ENCODE results near the gene HYI.

Gene HYI

GRCh38 chr1:43443197-43443946 is 10.4 kb downstream of the HYI start:
- H2AFZ ChIP-seq (ENCODE audit: low read depth, low read length, severe bottlenecking): no peak overlapping the region
- H3K79me2 ChIP-seq (ENCODE audit: insufficient read depth, low read length): no peaks in the 10 kb centered on the region
- H3K9ac ChIP-seq (ENCODE audit: low read length): no peak overlapping the region
- no peak overlapping the region for H3K4me2 ChIP-seq (ENCODE audit: low read depth, low read length, poor library complexity, severe bottlenecking)
- H4K20me1 ChIP-seq (ENCODE audit: low read depth, low read length): no peaks in the 10 kb centered on the region
- H3K4me3 ChIP-seq (ENCODE audit: insufficient read depth, low read length, poor library complexity, severe bottlenecking): no peak overlapping the region
- H3K36me3 ChIP-seq (ENCODE audit: low read length): no peaks in the 10 kb centered on the region
- TF ChIP-seq CTCF (IDR thresholded peaks at IDR 0.05; ENCODE audit: insufficient read depth, low read length, poor library complexity, severe bottlenecking): no peak
- TF ChIP-seq EZH2phosphoT487 (conservative IDR thresholded peaks at IDR 0.05; ENCODE audit: low read length): no peak
- H3F3A ChIP-seq (ENCODE audit: insufficient read depth): no peaks in the 10 kb centered on the region
- H3K27me3 ChIP-seq (ENCODE audit: low read length): no peaks in the 10 kb centered on the region
- no peaks in the 10 kb centered on the region for H3K9me2 ChIP-seq (replicated peaks; ENCODE audit: insufficient read depth, low read length)
- H3K9me3 ChIP-seq (ENCODE audit: insufficient read depth, low read length): no peaks in the 10 kb centered on the region
- no peak overlapping the region for H3K27ac ChIP-seq (ENCODE audit: low read depth, low read length)

- TF ChIP-seq CTCF (IDR thresholded peaks at IDR 0.05; ENCODE audit: insufficient read depth, low read length, poor library complexity, severe bottlenecking) (no peak), EZH2phosphoT487 (conservative IDR thresholded peaks at IDR 0.05; ENCODE audit: low read length) (no peak)
- H3K36me3 ChIP-seq (ENCODE audit: low read length): no peaks in the 10 kb centered on the region
- no peak overlapping the region for H3K27ac ChIP-seq (ENCODE audit: low read depth, low read length)
- H3K27me3 ChIP-seq (ENCODE audit: low read length): no peaks in the 10 kb centered on the region
- H3K9me3 ChIP-seq (ENCODE audit: insufficient read depth, low read length): no peaks in the 10 kb centered on the region
- H3F3A ChIP-seq (ENCODE audit: insufficient read depth): no peaks in the 10 kb centered on the region
- H3K9me2 ChIP-seq (replicated peaks; ENCODE audit: insufficient read depth, low read length): no peaks in the 10 kb centered on the region
- no peak overlapping the region for H3K4me2 ChIP-seq (ENCODE audit: low read depth, low read length, poor library complexity, severe bottlenecking)
- H3K4me3 ChIP-seq (ENCODE audit: insufficient read depth, low read length, poor library complexity, severe bottlenecking): no peak overlapping the region
- no peak overlapping the region for H2AFZ ChIP-seq (ENCODE audit: low read depth, low read length, severe bottlenecking)
- H3K79me2 ChIP-seq (ENCODE audit: insufficient read depth, low read length): no peaks in the 10 kb centered on the region
- H3K9ac ChIP-seq (ENCODE audit: low read length): no peak overlapping the region
- no peaks in the 10 kb centered on the region for H4K20me1 ChIP-seq (ENCODE audit: low read depth, low read length)
These were observed 11.0 kb downstream of the HYI start for GRCh38 chr1:43442756-43443155.

DNA sequence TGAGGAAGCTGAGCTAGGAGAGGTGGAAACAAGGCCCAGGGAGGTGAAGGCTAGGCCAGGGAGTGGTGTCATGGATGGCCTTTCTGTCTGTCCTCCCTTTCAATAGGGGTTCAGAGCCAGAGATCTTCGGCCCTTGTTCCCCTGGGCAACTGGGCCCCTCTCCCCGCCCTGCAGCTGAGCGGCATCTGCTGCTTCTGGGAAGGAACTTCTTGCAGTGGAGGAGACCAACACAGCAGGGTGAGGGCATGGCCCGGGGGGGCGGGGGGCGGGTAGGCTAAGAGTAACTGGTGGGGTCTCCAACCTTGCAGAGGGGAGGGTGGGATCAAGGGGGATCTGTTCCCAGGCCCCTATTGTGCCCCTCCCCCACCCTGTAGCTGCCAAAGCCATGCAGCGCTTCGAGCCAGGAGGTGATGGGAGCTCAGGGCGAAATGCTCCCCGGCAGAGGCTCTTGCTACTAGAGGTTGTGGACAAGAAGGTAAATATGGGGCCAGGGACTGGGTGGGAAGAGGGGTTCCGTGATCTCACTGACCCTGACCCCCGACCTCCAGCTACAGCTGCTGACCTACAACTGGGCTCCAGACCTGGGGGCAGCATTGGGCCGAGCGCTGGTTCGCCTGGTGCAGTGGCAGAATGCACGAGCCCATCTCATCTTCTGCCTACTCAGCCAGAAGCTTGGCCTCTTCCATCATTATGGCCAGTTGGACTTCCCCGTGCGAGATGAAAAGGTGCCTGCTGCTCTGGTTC is 11.7 kb downstream of the HYI start:
- Histone ChIP-seq H3K4me2 (ENCODE audit: low read depth, low read length, poor library complexity, severe bottlenecking) (no peak overlapping the region), H3F3A (ENCODE audit: insufficient read depth) (no peaks in the 10 kb centered on the region), H3K9me2 (replicated peaks; ENCODE audit: insufficient read depth, low read length) (no peaks in the 10 kb centered on the region), H3K27me3 (ENCODE audit: low read length) (no peaks in the 10 kb centered on the region), H3K27ac (ENCODE audit: low read depth, low read length) (no peak overlapping the region), H3K4me3 (ENCODE audit: insufficient read depth, low read length, poor library complexity, severe bottlenecking) (no peak overlapping the region), H4K20me1 (ENCODE audit: low read depth, low read length) (no peaks in the 10 kb centered on the region), H3K36me3 (ENCODE audit: low read length) (no peaks in the 10 kb centered on the region), H3K9ac (ENCODE audit: low read length) (no peak overlapping the region), H3K9me3 (ENCODE audit: insufficient read depth, low read length) (no peaks in the 10 kb centered on the region), H3K79me2 (ENCODE audit: insufficient read depth, low read length) (no peaks in the 10 kb centered on the region), H2AFZ (ENCODE audit: low read depth, low read length, severe bottlenecking) (no peak overlapping the region)
- TF ChIP-seq CTCF (IDR thresholded peaks at IDR 0.05; ENCODE audit: insufficient read depth, low read length, poor library complexity, severe bottlenecking): no peak
- no peak for TF ChIP-seq EZH2phosphoT487 (conservative IDR thresholded peaks at IDR 0.05; ENCODE audit: low read length)
